SK-N-DZ (cell line): ENCODE measurements around the gene SLC7A6. TPM values are rescaled to one million over a fixed set of nuclear protein-coding genes. Genes with fewer than 3 reads are reported as not detected.

Experiments used
- DNase-seq: peaks from one replicate; pipeline ENCODE4 v3.0.0-alpha.2; 2015; ENCODE audit warnings: low spot score
- polyA plus RNA-seq, 2 experiments: library from polyadenylated mRNA; depleted of rRNA; stranded (reverse); fragments of >200 nt; gene quantifications; 2 replicates each; pipeline ENCODE4 v1.2.3, GENCODE V29; 2014

Gene SLC7A6
- polyA plus RNA-seq (2014; cell fraction: cytosol; rRNA removed): 19.0 and 24.7 TPM in 2 replicates
- 38.3 and 64.3 TPM in 2 replicates for polyA plus RNA-seq (2014; cell fraction: nucleus; rRNA removed)

- DNase-seq: peak; percentile 68
Observed at GRCh38 chr16:68264128-68265077, at the start of gene SLC7A6. TSS of gene SLC7A6 (plus strand) at chr16:68264526. CDS start at chr16:68274727, 10,201 bp downstream.

- DNase-seq: no peak
Observed at GRCh38 chr16:68214726-68215125, 49.6 kb upstream of the SLC7A6 start.

- no peak for DNase-seq
Observed at GRCh38 chr16:68215302-68215701, 49.0 kb upstream of the SLC7A6 start.

- no peak for DNase-seq
Observed at GRCh38 chr16:68216240-68216639, 48.1 kb upstream of the SLC7A6 start.

- DNase-seq: no peak
Observed at GRCh38 chr16:68217506-68217905, 46.8 kb upstream of the SLC7A6 start.

GRCh38 chr16:68219725-68220351 lies 44.5 kb upstream of the SLC7A6 start:
- no peak for DNase-seq

- DNase-seq: no peak
Observed at GRCh38 chr16:68223072-68223471, 41.3 kb upstream of the SLC7A6 start.

GRCh38 chr16:68226116-68226515 lies 38.2 kb upstream of the SLC7A6 start:
- no peak for DNase-seq

- no peak for DNase-seq
Observed at GRCh38 chr16:68227183-68227793, 37.0 kb upstream of the SLC7A6 start.

- DNase-seq: no peak
Observed at GRCh38 chr16:68227850-68228553, 36.3 kb upstream of the SLC7A6 start.

- DNase-seq: no peak
Observed at GRCh38 chr16:68228652-68229051, 35.7 kb upstream of the SLC7A6 start.

GRCh38 chr16:68229431-68230175 lies 34.7 kb upstream of the SLC7A6 start:
- peak; percentile 48 for DNase-seq

- DNase-seq: no peak
Observed at GRCh38 chr16:68230176-68230571, 34.2 kb upstream of the SLC7A6 start.

- DNase-seq: no peak
Observed at GRCh38 chr16:68230956-68231355, 33.4 kb upstream of the SLC7A6 start.

GRCh38 chr16:68231384-68232136 lies 32.8 kb upstream of the SLC7A6 start:
- DNase-seq: no peak

GRCh38 chr16:68232335-68232734 lies 32.0 kb upstream of the SLC7A6 start:
- no peak for DNase-seq

GRCh38 chr16:68233085-68233834 lies 31.1 kb upstream of the SLC7A6 start:
- DNase-seq: no peak

- DNase-seq: no peak
Observed at GRCh38 chr16:68233835-68234187, 30.5 kb upstream of the SLC7A6 start.
